Measurements from ENCODE around the gene BFSP1.
A peak's percentile ranks its signal among the peaks of the same experiment; 100 is the strongest.

BFSP1 gene

DNA sequence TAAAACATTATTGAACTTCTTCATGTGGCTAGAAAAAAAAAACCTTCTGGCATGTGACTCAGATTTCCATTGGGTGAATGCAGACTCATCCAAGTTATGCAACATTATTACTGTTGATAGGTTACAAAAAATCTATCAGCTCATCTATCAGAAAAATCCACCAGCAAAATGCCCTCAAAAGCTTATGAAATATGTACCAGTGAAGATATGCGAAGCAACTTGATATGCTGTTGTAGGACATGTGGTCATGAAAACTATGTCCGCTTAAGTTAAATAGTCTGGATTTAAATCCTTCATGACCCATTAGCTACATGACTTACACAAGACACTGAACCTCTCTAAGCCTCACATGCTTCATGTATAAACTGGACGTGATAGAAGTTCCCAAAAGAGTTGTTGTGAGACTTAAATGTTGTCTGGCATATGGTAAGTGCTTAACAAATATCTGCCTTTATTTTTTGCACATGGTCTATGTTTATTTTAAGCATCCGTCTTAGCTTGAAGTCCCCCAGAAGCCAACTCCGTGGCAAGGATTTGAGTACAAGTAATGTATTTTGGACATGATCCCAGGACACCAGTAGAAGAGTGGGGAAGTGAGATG lies 12.5 kb upstream of the BFSP1 start:
- H3K36me3 ChIP-seq (ENCODE audit: insufficient read depth, low read length): no peaks in the 10 kb centered on the region
- H2AFZ ChIP-seq (ENCODE audit: low read depth, low read length): no peak overlapping the region
- H3K4me1 ChIP-seq (ENCODE audit: insufficient read depth, low read length): no peaks in the 10 kb centered on the region
- H3K9me3 ChIP-seq (ENCODE audit: low read length): no peaks in the 10 kb centered on the region
- peaks cover 3% of the 10 kb centered on the region for H3K27me3 ChIP-seq (ENCODE audit: insufficient read depth, low read length)
- H3K4me3 ChIP-seq (ENCODE audit: low read length): no peak overlapping the region

DNA sequence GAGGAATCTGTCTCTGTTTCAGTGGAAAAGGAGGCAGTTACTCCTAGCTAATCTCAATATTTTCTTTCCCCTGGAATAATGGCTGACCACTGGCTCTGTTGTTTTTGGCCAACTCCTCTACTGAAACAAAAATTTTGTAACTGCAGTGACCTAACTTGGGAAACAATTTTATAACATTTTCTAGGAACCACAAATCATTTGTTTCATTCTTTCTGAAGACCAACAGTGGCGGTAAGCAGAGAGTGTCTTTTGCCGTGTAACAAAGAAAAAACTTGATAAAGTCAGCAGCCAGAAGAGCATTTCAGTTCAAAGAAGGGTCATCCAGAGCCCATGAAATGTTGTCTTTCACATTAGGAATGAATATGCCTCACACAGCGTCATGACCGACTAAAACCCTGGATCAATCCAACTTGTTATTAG lies 11.8 kb upstream of the BFSP1 start:
- Histone ChIP-seq H3K27me3 (ENCODE audit: insufficient read depth, low read length) (peaks cover 3% of the 10 kb centered on the region), H3K36me3 (ENCODE audit: insufficient read depth, low read length) (no peaks in the 10 kb centered on the region), H3K9me3 (ENCODE audit: low read length) (no peaks in the 10 kb centered on the region), H2AFZ (ENCODE audit: low read depth, low read length) (no peak overlapping the region), H3K4me1 (ENCODE audit: insufficient read depth, low read length) (no peaks in the 10 kb centered on the region), H3K4me3 (ENCODE audit: low read length) (no peak overlapping the region)

DNA sequence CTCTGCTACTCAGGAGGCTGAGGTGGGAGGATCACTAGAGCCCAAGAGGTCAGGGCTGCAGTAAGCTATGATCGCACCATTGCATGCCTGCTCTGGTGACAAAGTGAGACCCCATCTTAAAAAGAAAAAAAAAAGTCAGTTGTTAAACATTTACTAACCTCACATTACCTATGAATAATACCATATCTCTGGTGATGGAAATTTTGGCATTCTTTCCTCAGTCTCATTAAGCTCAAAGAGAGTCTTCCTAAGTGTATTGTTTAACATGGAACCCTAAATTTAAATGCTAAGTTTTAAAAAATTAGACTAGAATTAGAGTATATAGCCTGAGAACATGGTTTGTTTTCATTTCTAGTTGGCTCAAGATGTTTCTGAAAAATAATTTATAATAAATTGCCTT lies 11.3 kb upstream of the BFSP1 start:
- no peaks in the 10 kb centered on the region for H3K36me3 ChIP-seq (ENCODE audit: insufficient read depth, low read length)
- no peaks in the 10 kb centered on the region for H3K9me3 ChIP-seq (ENCODE audit: low read length)
- no peak overlapping the region for H3K4me3 ChIP-seq (ENCODE audit: low read length)
- H2AFZ ChIP-seq (ENCODE audit: low read depth, low read length): no peak overlapping the region
- peaks cover 3% of the 10 kb centered on the region for H3K27me3 ChIP-seq (ENCODE audit: insufficient read depth, low read length)
- no peaks in the 10 kb centered on the region for H3K4me1 ChIP-seq (ENCODE audit: insufficient read depth, low read length)

GRCh38 chr20:17541996-17542395 lies 10.8 kb upstream of the BFSP1 start:
- no peaks in the 10 kb centered on the region for H3K36me3 ChIP-seq (ENCODE audit: insufficient read depth, low read length)
- no peaks in the 10 kb centered on the region for H3K9me3 ChIP-seq (ENCODE audit: low read length)
- no peak overlapping the region for H2AFZ ChIP-seq (ENCODE audit: low read depth, low read length)
- H3K4me1 ChIP-seq (ENCODE audit: insufficient read depth, low read length): no peaks in the 10 kb centered on the region
- peaks cover 3% of the 10 kb centered on the region for H3K27me3 ChIP-seq (ENCODE audit: insufficient read depth, low read length)
- no peak overlapping the region for H3K4me3 ChIP-seq (ENCODE audit: low read length)

GRCh38 chr20:17541596-17541995 lies 10.4 kb upstream of the BFSP1 start:
- peaks cover 4% of the 10 kb centered on the region for H3K27me3 ChIP-seq (ENCODE audit: insufficient read depth, low read length)
- no peaks in the 10 kb centered on the region for H3K36me3 ChIP-seq (ENCODE audit: insufficient read depth, low read length)
- no peaks in the 10 kb centered on the region for H3K4me1 ChIP-seq (ENCODE audit: insufficient read depth, low read length)
- H2AFZ ChIP-seq (ENCODE audit: low read depth, low read length): no peak overlapping the region
- no peak overlapping the region for H3K4me3 ChIP-seq (ENCODE audit: low read length)
- no peaks in the 10 kb centered on the region for H3K9me3 ChIP-seq (ENCODE audit: low read length)

DNA sequence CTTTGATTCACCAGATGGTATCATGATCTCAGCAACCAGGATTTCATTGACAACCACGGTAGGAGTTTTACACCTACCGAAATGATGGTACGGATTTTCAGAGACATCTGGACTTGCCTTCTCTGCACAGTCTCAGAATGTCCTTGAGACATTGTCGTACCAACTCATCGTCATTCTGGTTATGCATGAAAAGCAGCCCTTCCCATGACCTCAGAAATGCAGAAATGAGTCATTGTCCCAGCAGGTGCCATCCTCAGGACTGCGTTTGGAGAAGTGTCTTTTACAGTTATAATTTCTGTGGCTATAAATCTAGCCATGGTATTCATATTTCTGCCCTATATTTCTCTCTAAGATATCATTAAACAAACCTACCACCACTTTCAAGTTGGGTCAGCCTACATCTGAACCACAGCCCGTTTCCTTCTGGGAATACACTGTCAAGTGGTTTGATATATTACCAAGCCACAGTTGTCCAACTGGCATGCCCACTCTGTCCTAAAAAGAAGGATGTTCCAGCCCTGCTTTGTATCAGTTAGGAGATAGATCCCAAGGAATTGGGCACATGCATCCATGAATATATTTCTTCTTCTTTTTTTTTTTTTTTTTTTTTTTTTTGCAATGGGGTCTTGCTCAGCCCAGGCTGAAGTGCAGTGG lies 7.5 kb upstream of the BFSP1 start:
- Histone ChIP-seq H3K27me3 (ENCODE audit: insufficient read depth, low read length) (peaks cover 7% of the 10 kb centered on the region), H2AFZ (ENCODE audit: low read depth, low read length) (no peak overlapping the region), H3K4me3 (ENCODE audit: low read length) (no peak overlapping the region), H3K9me3 (ENCODE audit: low read length) (no peaks in the 10 kb centered on the region), H3K36me3 (ENCODE audit: insufficient read depth, low read length) (no peaks in the 10 kb centered on the region), H3K4me1 (ENCODE audit: insufficient read depth, low read length) (no peaks in the 10 kb centered on the region)

- no peaks in the 10 kb centered on the region for H3K4me1 ChIP-seq (ENCODE audit: insufficient read depth, low read length)
- no peaks in the 10 kb centered on the region for H3K9me3 ChIP-seq (ENCODE audit: low read length)
- H3K4me3 ChIP-seq (ENCODE audit: low read length): no peak overlapping the region
- H3K36me3 ChIP-seq (ENCODE audit: insufficient read depth, low read length): no peaks in the 10 kb centered on the region
- H3K27me3 ChIP-seq (ENCODE audit: insufficient read depth, low read length): peaks cover 7% of the 10 kb centered on the region
- no peak overlapping the region for H2AFZ ChIP-seq (ENCODE audit: low read depth, low read length)
Observed at GRCh38 chr20:17537959-17538358, 6.8 kb upstream of the BFSP1 start.

DNA sequence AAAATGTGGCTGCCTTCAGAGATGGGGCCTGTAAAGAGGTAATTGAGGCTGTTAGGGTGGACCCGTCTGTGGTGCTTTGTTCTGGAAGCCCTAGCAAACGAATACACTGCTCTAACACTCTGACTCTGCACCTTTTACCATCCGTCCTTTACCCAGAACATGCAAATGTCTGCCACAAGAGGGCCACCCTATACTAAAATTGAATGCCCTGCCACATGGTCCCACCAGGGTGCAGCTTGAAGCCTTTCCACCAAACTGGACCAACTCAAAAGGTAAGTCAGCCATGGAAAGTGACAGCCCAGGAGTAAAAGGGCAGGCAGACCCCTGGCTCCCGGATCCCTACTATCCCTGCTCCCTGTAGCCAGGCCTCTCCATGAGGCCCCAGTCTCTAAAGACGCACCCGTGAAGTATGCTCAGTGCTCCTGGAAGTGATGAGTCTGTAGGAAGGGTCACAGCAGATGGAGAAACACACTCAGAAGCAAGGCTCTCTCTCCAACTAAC lies 5.8 kb upstream of the BFSP1 start:
- no peak overlapping the region for H3K4me3 ChIP-seq (ENCODE audit: low read length)
- no peaks in the 10 kb centered on the region for H3K36me3 ChIP-seq (ENCODE audit: insufficient read depth, low read length)
- H2AFZ ChIP-seq (ENCODE audit: low read depth, low read length): no peak overlapping the region
- H3K9me3 ChIP-seq (ENCODE audit: low read length): no peaks in the 10 kb centered on the region
- H3K27me3 ChIP-seq (ENCODE audit: insufficient read depth, low read length): peaks cover 7% of the 10 kb centered on the region
- H3K4me1 ChIP-seq (ENCODE audit: insufficient read depth, low read length): peaks cover under 1% of the 10 kb centered on the region

- no peaks in the 10 kb centered on the region for H3K36me3 ChIP-seq (ENCODE audit: insufficient read depth, low read length)
- peaks cover 20% of the 10 kb centered on the region for H3K27me3 ChIP-seq (ENCODE audit: insufficient read depth, low read length)
- no peak overlapping the region for H2AFZ ChIP-seq (ENCODE audit: low read depth, low read length)
- no peak overlapping the region for H3K4me3 ChIP-seq (ENCODE audit: low read length)
- H3K9me3 ChIP-seq (ENCODE audit: low read length): no peaks in the 10 kb centered on the region
- peaks cover 9% of the 10 kb centered on the region for H3K4me1 ChIP-seq (ENCODE audit: insufficient read depth, low read length)
Observed at GRCh38 chr20:17534077-17534476, 2.9 kb upstream of the BFSP1 start.

GRCh38 chr20:17533396-17533795 lies 2.2 kb upstream of the BFSP1 start:
- H3K9me3 ChIP-seq (ENCODE audit: low read length): no peaks in the 10 kb centered on the region
- peaks cover 9% of the 10 kb centered on the region for H3K4me1 ChIP-seq (ENCODE audit: insufficient read depth, low read length)
- H2AFZ ChIP-seq (ENCODE audit: low read depth, low read length): no peak overlapping the region
- H3K36me3 ChIP-seq (ENCODE audit: insufficient read depth, low read length): no peaks in the 10 kb centered on the region
- peaks cover 22% of the 10 kb centered on the region for H3K27me3 ChIP-seq (ENCODE audit: insufficient read depth, low read length)
- no peak overlapping the region for H3K4me3 ChIP-seq (ENCODE audit: low read length)

GRCh38 chr20:17531665-17532025 lies 466 bp upstream of the BFSP1 start:
- peaks cover 9% of the 10 kb centered on the region for H3K4me1 ChIP-seq (ENCODE audit: insufficient read depth, low read length)
- H3K9me3 ChIP-seq (ENCODE audit: low read length): no peaks in the 10 kb centered on the region
- H3K4me3 ChIP-seq (ENCODE audit: low read length): peak overlapping the region; percentile 34
- peak overlapping the region; percentile 13 for H2AFZ ChIP-seq (ENCODE audit: low read depth, low read length)
- H3K27me3 ChIP-seq (ENCODE audit: insufficient read depth, low read length): peaks cover 31% of the 10 kb centered on the region
- no peaks in the 10 kb centered on the region for H3K36me3 ChIP-seq (ENCODE audit: insufficient read depth, low read length)

GRCh38 chr20:17530153-17530552 lies 1.0 kb downstream of the BFSP1 start:
- H3K4me3 ChIP-seq (ENCODE audit: low read length): no peak overlapping the region
- peaks cover 35% of the 10 kb centered on the region for H3K27me3 ChIP-seq (ENCODE audit: insufficient read depth, low read length)
- peaks cover 9% of the 10 kb centered on the region for H3K4me1 ChIP-seq (ENCODE audit: insufficient read depth, low read length)
- H3K36me3 ChIP-seq (ENCODE audit: insufficient read depth, low read length): no peaks in the 10 kb centered on the region
- no peak overlapping the region for H2AFZ ChIP-seq (ENCODE audit: low read depth, low read length)
- peaks cover 2% of the 10 kb centered on the region for H3K9me3 ChIP-seq (ENCODE audit: low read length)

DNA sequence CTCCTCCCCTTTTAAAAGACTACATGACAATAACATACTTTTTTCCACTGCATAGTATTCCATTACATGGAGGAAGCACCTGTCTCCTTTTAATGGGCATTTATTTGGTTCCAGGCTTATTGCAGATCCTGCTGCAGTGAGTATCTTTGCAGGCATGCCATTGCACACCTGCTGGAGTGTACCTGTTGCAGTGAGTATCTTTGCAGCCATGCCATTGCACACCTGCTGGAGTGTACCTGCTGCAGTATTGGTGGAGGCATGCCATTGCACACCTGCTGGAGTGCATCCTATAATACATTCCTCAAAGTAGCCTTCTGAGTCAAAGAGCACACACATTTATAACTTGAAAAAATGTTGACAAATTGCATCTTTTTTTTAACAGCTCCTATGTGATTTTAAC lies 1.6 kb downstream of the BFSP1 start:
- Histone ChIP-seq H2AFZ (ENCODE audit: low read depth, low read length) (no peak overlapping the region), H3K4me1 (ENCODE audit: insufficient read depth, low read length) (peaks cover 9% of the 10 kb centered on the region), H3K36me3 (ENCODE audit: insufficient read depth, low read length) (no peaks in the 10 kb centered on the region), H3K27me3 (ENCODE audit: insufficient read depth, low read length) (peaks cover 41% of the 10 kb centered on the region), H3K9me3 (ENCODE audit: low read length) (peaks cover 2% of the 10 kb centered on the region), H3K4me3 (ENCODE audit: low read length) (no peak overlapping the region)

GRCh38 chr20:17525650-17526049 lies 5.5 kb downstream of the BFSP1 start:
- Histone ChIP-seq H2AFZ (ENCODE audit: low read depth, low read length) (no peak overlapping the region), H3K36me3 (ENCODE audit: insufficient read depth, low read length) (no peaks in the 10 kb centered on the region), H3K27me3 (ENCODE audit: insufficient read depth, low read length) (peaks cover 72% of the 10 kb centered on the region), H3K9me3 (ENCODE audit: low read length) (peaks cover 4% of the 10 kb centered on the region), H3K4me3 (ENCODE audit: low read length) (no peak overlapping the region), H3K4me1 (ENCODE audit: insufficient read depth, low read length) (peaks cover 1% of the 10 kb centered on the region)
